Keratinocyte (primary cell): Measurements from ENCODE around the gene DTD2. TPM values are rescaled to one million over a fixed set of nuclear protein-coding genes. Genes with fewer than 3 reads are reported as not detected.

Experiments used
- DNase-seq: peaks from one replicate; pipeline ENCODE4 v3.0.0-alpha.2; 2011; ENCODE audit warnings: low read depth, missing footprints, low spot score
- FAIRE-seq: peaks from 2 replicates; lab custom pipeline; 2011; peaks lifted over from hg19 to GRCh38; lab: Jason Lieb, UNC
- H2AFZ ChIP-seq: 2 replicates; pipeline ENCODE4 v1.6.0; 2012; ENCODE audit warnings: low read length, control low read depth, inconsistent platforms; ENCODE audit not compliant: control insufficient read depth
- H3K27ac ChIP-seq: 2 replicates; pipeline ENCODE4 v1.5.1; 2011; ENCODE audit warnings: low read length; ENCODE audit not compliant: control insufficient read depth, insufficient read depth
- H3K27me3 ChIP-seq: 3 replicates; pipeline ENCODE4 v1.6.0; 2011; ENCODE audit warnings: low read length; ENCODE audit not compliant: control insufficient read depth, insufficient read depth; ENCODE audit errors: extremely low read depth
- H3K36me3 ChIP-seq, 2 experiments: 2 replicates in 1 of 2; 3 replicates in 1 of 2; pipeline ENCODE4 v1.5.1; 2011; ENCODE audit warnings: low read length in 2 of 2, mild to moderate bottlenecking in 1 of 2; ENCODE audit not compliant: control insufficient read depth in 2 of 2, insufficient read depth in 2 of 2; ENCODE audit errors: extremely low read depth in 1 of 2
- H3K4me1 ChIP-seq: 3 replicates; pipeline ENCODE4 v1.5.1; 2011; ENCODE audit warnings: low read length; ENCODE audit not compliant: control insufficient read depth, insufficient read depth; ENCODE audit errors: extremely low read depth
- H3K4me2 ChIP-seq: 3 replicates; pipeline ENCODE4 v1.6.0; 2011; ENCODE audit warnings: low read depth, low read length; ENCODE audit not compliant: control insufficient read depth, insufficient read depth; ENCODE audit errors: extremely low read depth
- H3K4me3 ChIP-seq, 3 experiments: fragments of 200-600 bp in 1 of 3; sonication (generic) in 1 of 3; 2 replicates in 2 of 3; 3 replicates in 1 of 3; pipeline ENCODE4 v1.5.1; 2011 to 2016; ENCODE audit warnings: low read length in 3 of 3, mild to moderate bottlenecking in 3 of 3, control low read depth in 2 of 3, inconsistent platforms in 1 of 3, low read depth in 1 of 3, mixed read lengths in 1 of 3, mixed run types in 1 of 3, moderate library complexity in 1 of 3; ENCODE audit not compliant: control insufficient read depth in 2 of 3, insufficient read depth in 2 of 3; ENCODE audit errors: extremely low read depth in 1 of 3
- H3K79me2 ChIP-seq: 2 replicates; pipeline ENCODE4 v1.6.0; 2012; ENCODE audit warnings: low read length; ENCODE audit not compliant: control insufficient read depth, insufficient read depth
- H3K9ac ChIP-seq: 3 replicates; pipeline ENCODE4 v1.6.0; 2011; ENCODE audit warnings: low read length; ENCODE audit not compliant: control insufficient read depth, insufficient read depth; ENCODE audit errors: extremely low read depth
- H3K9me1 ChIP-seq: 3 replicates; pipeline ENCODE4 v1.6.0; 2011; ENCODE audit warnings: low read length; ENCODE audit not compliant: control insufficient read depth, insufficient read depth; ENCODE audit errors: extremely low read depth
- H3K9me3 ChIP-seq: 2 replicates; pipeline ENCODE4 v1.5.1; 2012; ENCODE audit warnings: low read depth, low read length; ENCODE audit not compliant: control insufficient read depth
- H4K20me1 ChIP-seq: 3 replicates; pipeline ENCODE4 v1.6.0; 2011; ENCODE audit warnings: low read length; ENCODE audit not compliant: control insufficient read depth, insufficient read depth; ENCODE audit errors: extremely low read depth
- CTCF ChIP-seq, 3 experiments: IDR thresholded peaks in 1 of 3; conservative IDR thresholded peaks in 1 of 3; optimal IDR thresholded peaks in 1 of 3; 2 replicates in 2 of 3; 3 replicates in 1 of 3; pipeline versions ENCODE3 to v1.5.1; 2011; ENCODE audit warnings: low read length in 3 of 3, mild to moderate bottlenecking in 3 of 3, moderate library complexity in 2 of 3, control low read depth in 1 of 3, inconsistent platforms in 1 of 3; ENCODE audit not compliant: insufficient read depth in 2 of 3; ENCODE audit errors: extremely low read depth in 1 of 3
- EZH2 ChIP-seq: IDR thresholded peaks from one replicate; pipeline ENCODE4 v1.6.1; 2012; ENCODE audit warnings: inconsistent platforms, mild to moderate bottlenecking, low read length, moderate library complexity
- dilution Hi-C: fragments of 300-500 bp; cut with MboI; formaldehyde crosslinking; loops from one replicate; pipeline ENCODE4 v1.7.0; 2020; ENCODE audit warnings: low sequenced_read_pairs; ENCODE audit not compliant: extremely low pct_ligation_motif_present
- polyA plus RNA-seq, 5 experiments: library from polyadenylated mRNA; depleted of rRNA in 3 of 5; stranded (reverse) in 3 of 5; stranded (forward) in 1 of 5; unstranded in 1 of 5; fragments of >200 nt; gene quantifications; 1 replicate in 1 of 5; 2 replicates in 3 of 5; 3 replicates in 1 of 5; pipeline versions ENCODE4 v1.2.1 to v1.2.3, GENCODE V29; 2011 to 2012; ENCODE audit warnings: missing spikeins in 2 of 5, low read depth in 1 of 5, low replicate concordance in 1 of 5

The DTD2 gene
- polyA plus RNA-seq, 1 donor (not counting 4 experiments of a cell fraction or from before 2014, with no cell fraction given) = 22.3 TPM

- H3K4me1 ChIP-seq = no peaks in the 10 kb centered on the region
- TF ChIP-seq CTCF (optimal IDR thresholded peaks at IDR 0.05 in 1 of 3, IDR thresholded peaks at IDR 0.05 in 1 of 3, conservative IDR thresholded peaks at IDR 0.05 in 1 of 3; ENCODE audit: extremely low read depth in 1 of 3, insufficient read depth in 2 of 3, low read length in 3 of 3) = no peak
- no peak for TF ChIP-seq EZH2
- no peaks in the 10 kb centered on the region for H3K27me3 ChIP-seq
- FAIRE-seq (no peak), DNase-seq (no peak)
- H3K4me2 ChIP-seq = no peak overlapping the region
- H3K4me3 ChIP-seq = no peak overlapping the region
- H3K9me3 ChIP-seq = no peaks in the 10 kb centered on the region
- no peaks in the 10 kb centered on the region for H3K36me3 ChIP-seq
- no peaks in the 10 kb centered on the region for H3K79me2 ChIP-seq
- H3K9me1 ChIP-seq = no peaks in the 10 kb centered on the region
- H3K27ac ChIP-seq = no peak overlapping the region
- H3K9ac ChIP-seq = no peak overlapping the region
- dilution Hi-C loops = no loop called here
- no peaks in the 10 kb centered on the region for H4K20me1 ChIP-seq
- no peak overlapping the region for H2AFZ ChIP-seq
These were observed 22.0 kb downstream of the DTD2 start for GRCh38 chr14:31435276-31435675.

- FAIRE-seq = no peak
These were observed 26.6 kb downstream of the DTD2 start for GRCh38 chr14:31430634-31431264.

More at GRCh38 chr14:31430634-31431264, 26.6 kb downstream of the DTD2 start:
- Histone ChIP-seq H3K9me3 (no peaks in the 10 kb centered on the region), H2AFZ (no peak overlapping the region), H3K4me2 (no peak overlapping the region), H3K27me3 (no peaks in the 10 kb centered on the region), H3K9me1 (no peaks in the 10 kb centered on the region), H3K36me3 (no peaks in the 10 kb centered on the region), H4K20me1 (no peaks in the 10 kb centered on the region), H3K27ac (no peak overlapping the region), H3K79me2 (no peaks in the 10 kb centered on the region), H3K4me3 (no peak overlapping the region), H3K4me1 (no peaks in the 10 kb centered on the region), H3K9ac (no peak overlapping the region)
- DNase-seq = no peak
- dilution Hi-C loops = no loop called here
- TF ChIP-seq EZH2 (no peak), CTCF (optimal IDR thresholded peaks at IDR 0.05 in 1 of 3, IDR thresholded peaks at IDR 0.05 in 1 of 3, conservative IDR thresholded peaks at IDR 0.05 in 1 of 3; ENCODE audit: extremely low read depth in 1 of 3, insufficient read depth in 2 of 3, low read length in 3 of 3) (no peak)
